GM19397 (cell line): ENCODE results near the gene SLC27A4.
A peak's percentile ranks its signal among the peaks of the same experiment; 100 is the strongest.

Experiments used
- ATAC-seq: cut with Tn5 transposase; IDR thresholded peaks from one replicate; pipeline ENCODE4 v1.9.1; 2021; ENCODE audit warnings: mild to moderate bottlenecking, moderate library complexity; ENCODE audit not compliant: unreplicated experiment

The SLC27A4 gene

DNA sequence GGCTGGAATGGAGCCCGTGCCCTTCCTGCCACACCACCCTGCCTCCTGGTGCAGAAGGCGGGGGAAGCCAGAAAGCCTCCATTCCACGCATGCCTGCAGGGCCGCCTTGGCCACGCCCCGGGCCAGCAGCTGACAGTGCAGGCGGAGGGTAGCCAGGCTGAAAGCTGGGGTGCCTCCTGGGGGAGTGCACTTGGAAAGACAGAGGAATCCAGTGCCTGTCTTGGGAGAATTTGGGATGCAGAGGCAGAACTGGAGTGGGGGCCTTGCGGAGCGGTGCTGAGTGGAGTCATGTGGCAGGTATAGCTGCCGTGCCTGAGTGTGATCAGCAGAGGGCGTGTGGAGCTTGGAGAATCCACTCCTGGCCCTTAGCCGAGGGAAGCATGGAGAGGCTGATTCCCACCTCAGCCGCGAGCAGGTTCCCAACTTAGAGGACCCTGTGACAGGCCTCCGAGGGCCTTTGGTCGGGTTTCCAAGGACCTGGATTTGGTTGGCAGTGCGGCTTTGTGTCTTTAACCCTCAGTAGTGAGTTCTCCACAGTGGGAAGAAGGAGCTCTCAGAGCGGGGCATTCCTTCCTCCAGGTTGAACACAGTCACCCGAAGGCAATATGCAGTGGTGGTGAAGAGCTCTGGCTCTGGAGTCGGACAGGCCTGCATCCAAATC is 21.8 kb downstream of the SLC27A4 start:
- no peak for ATAC-seq

DNA sequence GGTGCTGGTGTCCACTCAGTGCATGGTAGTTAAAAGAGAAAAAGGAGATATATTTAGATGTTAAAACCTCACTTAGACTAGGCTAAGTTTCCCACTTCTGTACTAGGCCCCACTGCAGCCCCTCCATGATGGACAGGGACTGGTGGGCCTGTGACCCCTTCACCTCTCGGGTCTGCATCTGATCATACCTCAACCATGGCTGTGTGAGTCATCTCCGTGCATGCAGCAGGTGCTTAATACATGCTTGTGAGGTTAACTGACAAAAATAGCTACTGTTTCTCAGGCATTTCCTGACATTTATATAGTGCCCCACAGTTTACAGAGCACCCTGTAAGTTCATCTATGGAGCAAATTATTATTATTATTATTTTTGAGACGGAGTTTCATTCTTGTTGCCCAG is 22.4 kb downstream of the SLC27A4 start:
- no peak for ATAC-seq

DNA sequence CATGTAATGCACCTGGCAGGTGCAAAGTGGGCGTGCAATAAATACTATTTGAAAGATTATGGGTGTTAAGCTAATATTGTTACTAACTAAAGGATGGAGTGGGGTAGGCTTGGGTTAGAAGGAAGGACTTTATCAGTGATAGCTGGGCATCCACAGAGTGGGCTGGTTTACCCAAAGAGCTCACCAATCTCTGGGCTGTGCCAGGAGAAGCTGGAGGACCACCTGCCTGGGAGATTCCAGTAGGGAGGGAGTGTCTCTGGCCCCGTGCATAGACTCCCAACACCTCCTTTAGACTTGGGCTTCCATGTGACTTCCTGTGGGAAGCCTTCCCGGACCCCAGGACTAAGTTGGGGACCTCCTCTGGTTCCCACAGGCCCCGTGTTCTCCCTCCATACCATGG is 25.2 kb downstream of the SLC27A4 start:
- no peak for ATAC-seq

DNA sequence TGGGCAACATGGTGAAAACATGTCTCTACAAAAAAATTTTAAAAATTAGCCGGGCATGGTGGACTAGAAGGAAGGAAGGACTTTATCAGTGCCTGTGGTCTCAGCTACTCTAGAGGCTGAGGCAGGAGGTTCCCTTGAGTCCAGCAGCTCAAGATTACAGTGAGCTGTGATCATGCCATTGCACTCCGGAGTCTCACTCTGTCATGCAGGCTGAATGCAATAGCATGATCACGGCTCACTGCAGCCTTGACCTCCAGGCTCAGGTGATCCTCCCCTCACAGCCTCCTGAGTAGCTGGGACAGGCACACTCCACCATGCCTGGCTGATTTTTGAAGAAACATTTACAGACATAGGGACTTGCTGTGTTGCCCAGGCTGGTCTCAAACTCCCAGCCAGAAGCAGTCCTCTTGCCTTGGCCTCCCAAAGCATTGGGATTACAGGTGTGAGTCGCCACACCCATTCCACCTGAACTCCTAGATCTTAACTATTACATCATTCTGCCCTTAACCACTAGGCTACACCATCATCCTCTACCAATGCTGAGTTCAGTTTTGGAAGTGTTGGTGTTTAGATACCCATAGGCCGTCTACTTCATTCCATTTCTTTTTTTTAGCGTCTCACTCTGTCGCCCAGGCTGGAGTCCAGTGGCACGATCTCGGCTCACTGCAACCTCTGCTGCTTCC is 28.8 kb downstream of the SLC27A4 start:
- ATAC-seq, result no peak

DNA sequence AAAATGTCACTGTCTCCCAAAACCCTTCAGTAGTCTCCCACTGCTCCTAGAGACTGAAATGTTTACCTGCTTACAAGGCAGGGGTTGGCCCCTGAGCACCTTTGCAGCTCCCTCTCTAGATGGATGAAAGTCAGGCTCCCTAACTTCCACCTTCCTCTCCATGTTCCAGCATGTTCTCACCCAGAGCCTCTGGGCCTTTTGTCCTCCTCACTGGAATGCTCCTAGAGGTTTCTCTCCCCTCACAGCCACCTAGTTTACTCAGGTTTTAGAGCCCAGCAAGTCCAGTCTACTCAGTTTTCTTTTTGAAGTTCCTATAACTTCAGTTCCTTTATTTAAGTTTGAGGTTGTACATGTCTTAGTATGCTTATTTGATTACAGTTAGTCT is 30.0 kb downstream of the SLC27A4 start:
- ATAC-seq, result no peak

DNA sequence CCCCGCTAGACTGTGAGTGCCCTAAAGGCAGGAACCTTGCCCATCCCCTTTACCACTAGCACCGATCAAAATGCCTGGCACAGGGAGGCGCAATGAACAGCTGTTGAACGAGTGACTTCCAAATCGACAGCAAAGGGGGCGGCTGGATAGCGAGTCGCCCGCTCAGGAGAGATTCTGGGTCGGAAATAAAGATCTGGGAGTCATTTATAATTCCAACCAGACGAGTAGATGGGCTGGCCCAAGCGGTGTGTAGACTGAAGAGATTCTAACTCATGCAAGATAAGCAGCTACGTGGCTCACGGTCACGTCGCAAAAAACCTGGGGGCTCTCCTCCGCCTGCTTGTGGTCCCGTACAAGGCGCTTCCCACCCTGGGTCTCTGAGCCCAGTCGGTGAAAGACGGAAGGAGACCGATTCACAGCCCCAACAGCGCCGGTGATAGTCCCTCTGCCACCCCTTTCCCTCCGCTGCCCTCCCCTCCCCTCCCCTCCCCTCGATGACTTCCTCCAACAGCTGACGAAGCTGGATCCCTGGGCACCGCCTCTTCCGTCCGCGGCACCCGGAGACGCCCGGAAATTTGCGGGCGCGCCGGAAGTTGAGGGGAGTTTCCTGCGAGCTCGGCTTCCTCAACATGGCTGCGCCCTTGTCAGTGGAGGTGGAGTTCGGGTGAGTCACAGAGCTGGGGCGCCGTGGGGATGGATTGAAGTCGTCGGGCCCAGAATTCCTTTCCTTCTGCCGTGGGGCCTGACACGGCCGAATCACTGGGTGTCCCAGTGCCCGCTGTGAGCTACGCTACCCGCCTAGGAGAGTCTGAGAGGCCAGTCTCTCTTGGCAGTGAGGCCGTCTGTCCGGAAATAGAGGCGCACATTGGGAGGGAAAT is 30.7 kb downstream of the SLC27A4 start, which contains the start of gene URM1:
Gene URM1 (plus strand): TSS at position 623 of the 878 bp plus-strand sequence. CDS start 7 bp downstream, at position 630.
- peak; percentile 90 for ATAC-seq

DNA sequence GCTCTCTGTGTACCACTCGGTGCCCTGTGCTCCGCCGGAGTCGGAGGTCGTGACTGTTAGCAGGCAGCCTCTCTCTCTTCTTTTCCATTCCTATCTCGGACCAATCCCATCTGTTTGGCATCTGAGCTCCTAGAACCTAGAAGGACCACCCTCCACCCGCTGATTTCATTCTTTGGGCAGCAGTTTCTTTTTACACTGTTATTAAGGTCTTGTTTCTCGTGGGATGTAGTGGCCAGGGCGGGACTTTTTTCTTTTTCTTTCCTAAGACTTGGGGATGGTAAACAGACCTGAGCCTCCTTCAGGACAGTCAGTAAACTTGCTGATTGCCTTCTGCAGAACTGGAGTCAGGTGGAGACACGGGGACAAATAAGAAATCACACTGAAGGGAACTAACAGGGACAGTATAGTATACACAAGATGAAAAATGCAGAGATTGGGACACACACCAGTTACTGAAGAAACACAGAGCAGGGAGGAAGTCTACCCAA is 31.3 kb downstream of the SLC27A4 start:
- ATAC-seq, result no peak

DNA sequence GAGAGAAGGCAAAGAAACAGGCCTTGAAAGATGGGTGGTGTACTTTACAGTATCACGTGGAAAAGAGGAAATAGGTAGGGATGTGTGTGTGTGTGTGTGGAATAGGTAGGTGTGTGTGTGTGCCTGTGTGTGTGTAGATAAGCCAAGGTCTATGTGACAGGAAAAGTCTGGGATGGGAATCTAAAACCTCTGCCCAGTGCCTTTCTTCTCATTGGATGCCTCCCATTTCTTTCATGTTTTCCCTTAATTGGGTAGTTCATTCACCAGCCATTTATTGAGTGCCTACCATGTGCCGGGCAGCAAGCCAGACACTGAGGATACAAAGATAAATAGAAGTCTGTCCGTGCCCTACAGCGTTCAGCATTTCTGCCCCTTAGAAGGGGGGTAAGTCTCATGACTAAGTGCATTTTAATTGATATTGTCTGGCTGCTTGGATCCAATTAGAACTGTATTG is 31.9 kb downstream of the SLC27A4 start:
- ATAC-seq, result no peak

DNA sequence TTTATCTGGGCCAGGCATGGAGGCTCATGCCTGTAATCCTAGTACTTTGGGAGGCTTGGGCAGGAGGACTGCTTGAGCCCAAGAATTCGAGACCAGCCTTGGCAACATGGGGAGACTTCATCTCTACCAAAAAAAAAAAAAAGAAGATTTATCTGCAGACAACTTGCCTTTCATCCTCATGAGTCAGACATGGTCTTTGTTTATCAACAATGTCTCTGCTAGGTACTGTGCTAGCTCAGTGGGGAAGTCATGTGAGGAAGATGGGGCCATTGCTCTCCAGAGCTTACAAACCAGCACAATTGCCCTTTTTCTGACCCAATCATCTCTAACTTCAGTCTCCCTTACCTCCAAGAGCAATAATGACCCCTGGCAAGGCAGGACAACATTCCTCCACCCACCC is 32.5 kb downstream of the SLC27A4 start:
- ATAC-seq, result no peak

DNA sequence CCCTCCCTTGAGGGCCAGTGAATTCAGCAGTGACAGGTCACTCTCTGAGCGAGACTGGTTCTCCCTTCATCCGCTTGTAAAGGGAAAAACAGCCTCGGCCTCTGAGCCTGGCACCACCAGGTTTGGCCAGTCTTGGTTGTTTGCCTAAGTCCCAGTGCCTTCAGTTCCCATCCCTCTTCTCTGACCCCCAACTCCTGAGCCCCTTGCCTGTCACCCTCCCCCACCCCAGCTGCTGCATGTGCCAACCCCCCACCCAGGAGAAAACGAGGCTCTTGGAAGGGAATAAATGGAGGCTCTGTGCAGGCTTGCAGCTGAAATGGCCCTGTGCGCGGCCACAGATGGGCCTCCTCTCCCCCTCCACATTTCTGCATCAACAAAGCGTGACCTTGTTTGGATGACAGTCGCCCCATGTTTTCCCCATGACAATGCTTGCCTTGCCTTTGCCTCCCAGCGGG is 33.9 kb downstream of the SLC27A4 start:
- ATAC-seq, result no peak

DNA sequence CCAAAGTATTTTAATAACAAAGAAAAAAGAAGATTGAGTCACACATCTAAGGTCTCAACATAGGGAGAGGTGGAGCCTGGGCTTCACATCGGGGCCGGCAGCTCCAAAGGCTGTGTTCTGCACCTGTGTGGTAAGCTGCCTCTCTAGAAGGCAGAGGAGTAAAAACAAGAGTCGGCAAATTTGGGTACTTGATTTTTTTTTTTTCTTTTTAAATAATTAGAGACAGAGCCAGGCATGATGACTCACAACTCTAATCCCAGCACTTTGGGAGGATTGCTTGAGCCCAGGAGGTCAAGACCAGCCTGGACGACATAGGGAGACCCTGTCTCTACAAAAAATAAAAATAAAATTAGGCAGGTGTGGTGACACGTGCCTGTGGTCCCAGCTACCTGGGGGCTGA is 35.5 kb downstream of the SLC27A4 start:
- no peak for ATAC-seq

DNA sequence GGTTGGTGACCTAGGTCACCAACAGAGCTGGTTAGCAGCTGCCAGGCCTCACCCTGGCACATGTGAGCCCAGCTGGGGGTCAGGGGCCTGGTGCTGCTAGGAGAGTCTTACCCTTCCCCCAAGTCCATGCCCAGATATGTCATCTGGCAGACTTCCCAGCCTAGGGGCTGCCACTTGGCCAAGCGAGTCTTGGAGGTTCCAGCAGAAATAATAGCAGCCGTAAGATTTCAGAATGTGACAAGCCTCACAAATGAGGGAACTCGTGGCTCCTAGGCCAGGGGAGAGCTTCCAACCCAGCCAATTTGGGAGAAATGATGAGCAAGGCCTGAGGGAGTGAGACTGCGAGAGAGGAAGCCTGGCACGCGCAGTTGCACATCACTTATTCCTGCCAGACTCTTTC is 41.9 kb downstream of the SLC27A4 start:
- ATAC-seq, result no peak

DNA sequence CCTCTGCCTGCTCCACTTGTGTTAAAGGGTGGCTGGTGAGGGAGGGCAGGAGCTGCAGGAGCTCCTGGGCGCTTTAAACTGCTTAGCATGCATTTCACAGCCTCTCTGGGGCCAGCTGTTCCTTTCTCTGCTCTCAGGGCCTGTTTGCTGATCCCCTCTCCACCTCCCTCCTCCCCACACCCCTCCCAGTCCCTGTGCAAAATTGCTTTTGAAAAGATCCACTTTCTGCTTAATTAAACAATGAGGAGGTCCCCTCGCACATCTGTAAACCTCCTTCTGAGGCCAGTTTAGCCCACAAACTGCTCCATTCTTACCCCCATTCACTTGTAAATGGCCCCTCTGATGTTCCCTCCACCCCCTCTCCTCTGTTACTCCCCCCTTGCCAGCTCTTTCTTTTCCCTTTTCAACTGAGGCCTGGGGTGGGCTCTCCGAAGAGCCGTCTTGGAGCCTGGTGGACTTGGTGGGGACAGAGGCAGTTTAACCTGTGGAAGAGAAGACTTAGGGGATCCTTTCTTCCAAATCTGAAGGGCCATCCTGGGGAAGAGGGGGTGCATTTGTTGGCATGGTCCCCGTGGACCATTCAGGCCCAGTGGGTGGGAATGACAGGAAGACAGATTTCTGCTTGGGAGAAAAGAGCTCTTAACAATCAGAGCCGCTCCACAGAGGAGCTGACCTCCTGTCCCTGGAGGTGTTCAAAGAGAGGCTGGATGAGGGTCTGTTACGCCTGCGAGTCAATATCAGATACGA is 42.9 kb downstream of the SLC27A4 start:
- ATAC-seq, result no peak

DNA sequence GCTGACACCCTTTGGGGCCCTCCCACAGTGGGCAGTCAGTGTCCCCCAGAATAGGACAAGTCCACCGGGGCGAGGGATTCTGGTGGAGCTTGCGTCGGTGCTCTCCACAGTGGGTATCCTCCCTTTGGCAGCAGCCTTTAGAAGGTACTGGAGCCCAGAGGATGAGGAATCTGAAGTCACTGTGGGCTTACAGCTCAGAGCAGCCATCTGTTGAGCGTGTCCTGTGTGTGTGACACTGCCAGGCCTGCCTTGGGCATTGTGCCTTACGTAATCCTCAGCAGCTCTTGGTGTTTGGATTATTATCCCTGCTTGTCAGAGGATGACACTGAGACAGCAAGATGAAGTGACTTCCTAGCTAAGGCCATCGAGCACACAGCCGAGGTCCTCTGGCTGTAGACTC is 43.5 kb downstream of the SLC27A4 start:
- no peak for ATAC-seq

DNA sequence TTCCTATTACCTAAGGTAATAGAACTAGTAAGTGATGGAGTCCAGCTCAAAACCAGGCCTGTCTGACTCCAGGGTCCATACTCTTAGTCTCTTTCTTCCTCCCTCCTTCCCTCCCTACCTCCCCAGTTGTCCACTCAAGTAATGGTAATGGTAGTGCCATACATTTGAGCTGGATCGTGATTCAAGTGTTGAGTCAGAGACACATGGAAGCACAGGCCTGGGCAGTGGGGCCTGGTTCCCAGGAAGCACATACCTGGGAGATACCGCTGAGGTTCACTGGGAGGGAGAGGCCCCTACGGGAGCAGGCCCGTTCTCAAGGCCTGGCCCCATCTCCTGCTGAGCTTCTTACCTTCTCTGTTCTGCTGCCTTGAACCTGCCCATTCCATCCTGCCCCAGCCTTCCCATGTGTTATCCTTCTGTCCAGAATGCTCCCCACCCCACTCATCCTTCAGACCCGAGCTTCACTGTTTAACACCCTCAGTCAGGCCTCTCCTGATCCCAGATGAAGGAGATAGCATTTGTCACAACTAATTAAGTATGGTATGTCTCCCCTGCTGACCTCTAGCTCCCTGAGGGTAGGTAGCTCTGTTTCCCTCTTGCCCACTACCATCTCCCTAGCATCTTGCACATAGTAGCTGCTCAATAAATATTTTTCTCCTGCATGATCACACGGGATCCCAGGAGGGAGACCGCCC is 44.6 kb downstream of the SLC27A4 start:
- no peak for ATAC-seq

DNA sequence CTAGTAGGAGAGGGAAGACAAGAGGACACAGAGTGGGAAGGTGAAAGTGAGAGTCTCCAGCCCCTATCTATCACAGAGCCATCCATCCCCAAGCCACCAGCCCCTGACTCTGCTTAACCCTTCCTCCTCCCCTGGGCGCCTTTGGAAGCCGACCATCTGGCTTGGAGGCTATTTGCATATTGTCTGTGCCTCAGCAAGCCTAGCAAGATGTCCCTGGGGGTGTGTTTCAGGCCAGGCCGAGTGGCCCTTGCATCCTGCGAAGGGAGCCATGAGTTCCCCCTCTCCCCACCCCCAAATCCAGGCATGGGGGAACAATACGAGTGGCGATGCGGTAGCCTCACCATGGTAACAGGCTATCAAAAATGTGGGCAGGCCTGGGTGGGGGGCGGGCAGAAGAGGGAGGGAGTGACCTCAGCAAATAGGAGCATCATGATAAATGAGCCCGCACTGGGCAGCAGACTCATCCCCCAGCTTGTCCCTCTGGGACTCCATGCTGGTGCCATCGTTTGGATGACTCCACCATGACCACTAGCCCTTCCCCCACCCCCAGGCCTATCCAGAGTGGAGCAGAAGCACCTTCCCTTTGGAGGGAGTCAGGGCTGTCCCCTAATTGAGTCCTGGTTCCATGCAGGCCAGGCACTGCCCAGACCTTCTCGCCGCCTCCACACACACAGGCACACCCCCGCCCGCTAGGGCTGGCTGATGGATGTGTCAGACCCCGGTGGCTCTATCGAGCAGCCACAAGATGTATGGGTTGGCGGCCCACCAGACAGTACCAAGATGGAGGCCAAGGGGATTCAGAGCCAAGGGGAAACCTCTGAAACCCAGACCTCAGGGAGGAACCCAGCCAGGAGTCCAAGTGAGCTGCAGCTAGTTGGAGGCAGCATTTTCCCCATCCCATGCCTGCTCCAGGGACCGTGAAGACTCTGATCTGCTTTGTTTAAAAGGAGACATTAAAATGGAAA is 45.5 kb downstream of the SLC27A4 start:
- no peak for ATAC-seq

DNA sequence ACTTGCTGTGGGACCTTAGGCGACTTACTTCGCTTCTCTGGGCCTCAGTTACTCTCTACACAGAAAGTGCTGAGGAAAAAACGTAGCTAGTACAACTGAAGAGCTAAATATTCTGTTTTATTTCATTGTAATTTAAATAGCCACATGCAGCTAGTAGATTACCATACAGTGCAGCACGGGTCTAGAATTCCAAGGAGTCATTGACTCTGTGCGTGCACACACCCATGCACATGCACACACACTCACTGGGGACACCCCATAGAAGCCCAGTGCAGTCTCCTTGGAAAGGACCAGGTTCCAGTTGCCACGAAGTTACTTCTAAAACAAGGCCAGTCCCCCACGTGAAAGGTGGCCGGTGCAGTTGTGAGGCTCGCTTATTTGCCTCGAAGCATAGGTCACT is 47.8 kb downstream of the SLC27A4 start:
- no peak for ATAC-seq

DNA sequence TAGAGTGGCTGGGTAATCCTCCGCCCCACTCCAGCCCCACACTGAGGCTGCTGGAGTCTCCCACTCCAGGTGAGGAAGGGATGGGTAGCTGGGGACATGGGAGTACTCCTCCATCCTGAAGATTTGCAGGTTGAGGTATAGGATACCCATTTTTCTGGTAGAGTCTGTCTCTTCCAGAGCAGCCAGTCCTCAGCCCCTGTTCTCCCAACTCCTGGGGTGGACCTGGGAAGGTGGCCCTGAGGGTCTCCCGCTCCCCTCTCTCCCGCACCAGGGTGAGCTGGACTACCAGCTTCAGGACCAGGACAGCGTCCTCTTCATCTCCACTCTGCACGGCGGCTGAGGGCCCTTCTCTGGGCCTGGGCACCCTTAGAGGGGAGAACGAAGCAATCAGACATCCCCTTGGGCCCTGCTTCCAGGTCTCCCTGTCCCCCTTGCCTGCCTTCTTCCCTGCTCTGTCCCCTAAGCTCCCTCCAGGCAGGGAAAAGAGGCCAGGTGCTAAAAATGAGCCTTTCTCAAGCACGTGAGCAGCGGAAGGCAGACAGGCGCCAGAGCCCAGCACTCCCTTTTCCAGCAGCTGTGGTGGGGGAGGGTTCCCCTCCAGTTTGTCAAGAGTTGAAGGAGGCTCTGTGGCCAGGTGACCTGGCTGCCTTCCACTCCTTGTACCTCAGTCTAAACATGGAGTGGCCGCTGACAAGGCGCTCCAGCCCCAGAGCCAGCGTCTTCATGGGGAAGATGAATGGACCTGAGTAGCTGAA is 49.2 kb downstream of the SLC27A4 start:
- no peak for ATAC-seq
